ENCODE measurements around the gene ANKRA2.

The ANKRA2 gene

GRCh38 chr5:73587923-73588322, 22.5 kb upstream of the ANKRA2 start:
- TF ChIP-seq CTCF (IDR thresholded peaks at IDR 0.05; ENCODE audit: low read depth, low read length), result no peak
- H3K4me3 ChIP-seq (ENCODE audit: low read depth, low read length), result no peak overlapping the region
- in situ Hi-C loops (cut with HindIII; ENCODE audit: low sequenced_read_pairs), result no loop called here
- DNase-seq (ENCODE audit: low read depth, low spot score), result no peak

- no peak for DNase-seq (ENCODE audit: low read depth, low spot score)
- H3K4me3 ChIP-seq (ENCODE audit: low read depth, low read length), result no peak overlapping the region
- in situ Hi-C loops (cut with HindIII; ENCODE audit: low sequenced_read_pairs), result no loop called here
- TF ChIP-seq CTCF (IDR thresholded peaks at IDR 0.05; ENCODE audit: low read depth, low read length), result no peak
Measured at GRCh38 chr5:73582285-73583145, 17.1 kb upstream of the ANKRA2 start.

- DNase-seq (ENCODE audit: low read depth, low spot score), result no peak
- no peak for TF ChIP-seq CTCF (IDR thresholded peaks at IDR 0.05; ENCODE audit: low read depth, low read length)
- in situ Hi-C loops (cut with HindIII; ENCODE audit: low sequenced_read_pairs), result no loop called here
- H3K4me3 ChIP-seq (ENCODE audit: low read depth, low read length), result peak overlapping the region; percentile 91
Measured at GRCh38 chr5:73565969-73566547, 619 bp upstream of the ANKRA2 start.

- in situ Hi-C loops (cut with HindIII; ENCODE audit: low sequenced_read_pairs), result no loop called here
- H3K4me3 ChIP-seq (ENCODE audit: low read depth, low read length), result peak overlapping the region; percentile 91
- no peak for TF ChIP-seq CTCF (IDR thresholded peaks at IDR 0.05; ENCODE audit: low read depth, low read length)
- peak; percentile 9 for DNase-seq (ENCODE audit: low read depth, low spot score)
Measured at GRCh38 chr5:73564675-73565074, 764 bp downstream of the ANKRA2 start.

- TF ChIP-seq CTCF (IDR thresholded peaks at IDR 0.05; ENCODE audit: low read depth, low read length), result no peak
- DNase-seq (ENCODE audit: low read depth, low spot score), result no peak
- peak overlapping the region; percentile 91 for H3K4me3 ChIP-seq (ENCODE audit: low read depth, low read length)
- in situ Hi-C loops (cut with HindIII; ENCODE audit: low sequenced_read_pairs), result no loop called here
Measured at GRCh38 chr5:73564018-73564417, 1.4 kb downstream of the ANKRA2 start.

- DNase-seq (ENCODE audit: low read depth, low spot score), result no peak
- in situ Hi-C loops (cut with HindIII; ENCODE audit: low sequenced_read_pairs), result no loop called here
- no peak for TF ChIP-seq CTCF (IDR thresholded peaks at IDR 0.05; ENCODE audit: low read depth, low read length)
- H3K4me3 ChIP-seq (ENCODE audit: low read depth, low read length), result no peak overlapping the region
Measured at GRCh38 chr5:73558950-73559349, 6.5 kb downstream of the ANKRA2 start.
